Natural killer cell treated with Interleukin-12 subunit alpha and Interleukin-12 subunit beta and Interleukin-15 and Interleukin-18, amount 100 ng/mL, for 72 hours (primary cell): ENCODE measurements around the gene SPSB1. TPM values are rescaled to one million over a fixed set of nuclear protein-coding genes. Genes with fewer than 3 reads are reported as not detected.

Experiments used
- ATAC-seq, 2 donors: fragments of 150-1000 bp; cut with Tn5 transposase in 1 of 2; sonication (Bioruptor Pico), chemical (Tn5 transposase) in 1 of 2; 2 replicates each; pipeline ENCODE4 v1.10.0; 2021
- DNase-seq: peaks from one replicate; pipeline ENCODE4 v3.0.0; 2022; ENCODE audit warnings: low spot score
- H3K27ac Mint-ChIP-seq, 2 donors: 1 replicate in 1 of 2; 2 replicates in 1 of 2; pipeline ENCODE4 v1.8.0; 2022; ENCODE audit warnings: mixed read lengths in 2 of 2, mild to moderate bottlenecking in 1 of 2, moderate library complexity in 1 of 2
- H3K27me3 Mint-ChIP-seq, 2 donors: 1 replicate in 1 of 2; 2 replicates in 1 of 2; pipeline ENCODE4 v1.8.0; 2022; ENCODE audit warnings: mixed read lengths in 2 of 2
- H3K36me3 Mint-ChIP-seq: one replicate; pipeline ENCODE4 v1.8.0; 2022; ENCODE audit warnings: mixed read lengths
- H3K4me1 Mint-ChIP-seq, 2 donors: 1 replicate in 1 of 2; 2 replicates in 1 of 2; pipeline ENCODE4 v1.8.0; 2022; ENCODE audit warnings: low read depth in 2 of 2, mixed read lengths in 2 of 2, mild to moderate bottlenecking in 1 of 2
- H3K4me3 Mint-ChIP-seq: one replicate; pipeline ENCODE4 v1.8.0; 2022; ENCODE audit warnings: mixed read lengths
- H3K9me3 Mint-ChIP-seq: 2 replicates; pipeline ENCODE4 v1.8.0; 2022; ENCODE audit warnings: mixed read lengths
- total RNA-seq, 2 donors: library from RNA; stranded (reverse); gene quantifications; one replicate each; pipeline ENCODE4 v1.2.3, GENCODE V29; 2022

Gene SPSB1
- total RNA-seq, 2 donors from 2014 or later = 0.78 to 1.4 TPM

- DNase-seq (no peak), ATAC-seq (no peak)
- no peak overlapping the region for H3K4me3 Mint-ChIP-seq
- H3K9me3 Mint-ChIP-seq = no peaks in the 10 kb centered on the region
- no peaks in the 10 kb centered on the region for H3K4me1 Mint-ChIP-seq
- no peaks in the 10 kb centered on the region for H3K27me3 Mint-ChIP-seq
- no peaks in the 10 kb centered on the region for H3K36me3 Mint-ChIP-seq
- no peak overlapping the region for H3K27ac Mint-ChIP-seq
These were observed 14.6 kb downstream of the SPSB1 start for GRCh38 chr1:9307303-9307702.

- no peak for DNase-seq
- Mint-ChIP-seq H3K27ac (no peak overlapping the region), H3K9me3 (no peaks in the 10 kb centered on the region), H3K4me1 (no peaks in the 10 kb centered on the region), H3K36me3 (no peaks in the 10 kb centered on the region), H3K4me3 (no peak overlapping the region), H3K27me3 (no peaks in the 10 kb centered on the region)
- ATAC-seq = no peak
These were observed 15.6 kb downstream of the SPSB1 start for GRCh38 chr1:9308236-9308785.

GRCh38 chr1:9309080-9309479 is 16.4 kb downstream of the SPSB1 start:
- H3K4me3 Mint-ChIP-seq = no peak overlapping the region
- no peaks in the 10 kb centered on the region for H3K9me3 Mint-ChIP-seq
- no peaks in the 10 kb centered on the region for H3K36me3 Mint-ChIP-seq
- no peak for ATAC-seq
- DNase-seq = no peak
- no peaks in the 10 kb centered on the region for H3K27me3 Mint-ChIP-seq
- H3K27ac Mint-ChIP-seq = no peak overlapping the region
- H3K4me1 Mint-ChIP-seq = no peaks in the 10 kb centered on the region

GRCh38 chr1:9309991-9310390 is 17.3 kb downstream of the SPSB1 start:
- Mint-ChIP-seq H3K4me3 (no peak overlapping the region), H3K27ac (no peak overlapping the region), H3K9me3 (no peaks in the 10 kb centered on the region), H3K4me1 (no peaks in the 10 kb centered on the region), H3K36me3 (no peaks in the 10 kb centered on the region), H3K27me3 (no peaks in the 10 kb centered on the region)
- no peak for ATAC-seq
- no peak for DNase-seq

- H3K27ac Mint-ChIP-seq = no peak overlapping the region
- no peaks in the 10 kb centered on the region for H3K36me3 Mint-ChIP-seq
- no peaks in the 10 kb centered on the region for H3K9me3 Mint-ChIP-seq
- peaks cover 5 to 8% of the 10 kb centered on the region in 2 donors for H3K4me1 Mint-ChIP-seq
- peaks cover 0 to 7% of the 10 kb centered on the region in 2 donors for H3K27me3 Mint-ChIP-seq
- DNase-seq = no peak
- no peak overlapping the region for H3K4me3 Mint-ChIP-seq
- ATAC-seq = no peak
These were observed 18.3 kb downstream of the SPSB1 start for GRCh38 chr1:9311029-9311428.

GRCh38 chr1:9311479-9311878 is 18.8 kb downstream of the SPSB1 start:
- Mint-ChIP-seq H3K9me3 (no peaks in the 10 kb centered on the region), H3K4me1 (peaks cover 5 to 8% of the 10 kb centered on the region in 2 donors), H3K27ac (no peak overlapping the region), H3K27me3 (peaks cover 0 to 7% of the 10 kb centered on the region in 2 donors), H3K4me3 (no peak overlapping the region), H3K36me3 (no peaks in the 10 kb centered on the region)
- ATAC-seq (no peak), DNase-seq (no peak)

- H3K4me3 Mint-ChIP-seq = no peak overlapping the region
- DNase-seq (no peak), ATAC-seq (no peak)
- peaks cover 8 to 13% of the 10 kb centered on the region in 2 donors for H3K4me1 Mint-ChIP-seq
- peaks cover 0 to 10% of the 10 kb centered on the region in 2 donors for H3K27me3 Mint-ChIP-seq
- no peaks in the 10 kb centered on the region for H3K9me3 Mint-ChIP-seq
- no peak overlapping the region for H3K27ac Mint-ChIP-seq
- no peaks in the 10 kb centered on the region for H3K36me3 Mint-ChIP-seq
These were observed 19.6 kb downstream of the SPSB1 start for GRCh38 chr1:9312168-9312720.

GRCh38 chr1:9313576-9313975 is 20.9 kb downstream of the SPSB1 start:
- no peaks in the 10 kb centered on the region for H3K9me3 Mint-ChIP-seq
- no peak overlapping the region for H3K27ac Mint-ChIP-seq
- no peak for ATAC-seq
- H3K27me3 Mint-ChIP-seq = peaks cover 0 to 11% of the 10 kb centered on the region in 2 donors
- H3K4me1 Mint-ChIP-seq = peaks cover 8 to 13% of the 10 kb centered on the region in 2 donors
- H3K36me3 Mint-ChIP-seq = no peaks in the 10 kb centered on the region
- no peak overlapping the region for H3K4me3 Mint-ChIP-seq
- DNase-seq = no peak

- peaks cover 8 to 13% of the 10 kb centered on the region in 2 donors for H3K4me1 Mint-ChIP-seq
- H3K27ac Mint-ChIP-seq = no peak overlapping the region
- no peaks in the 10 kb centered on the region for H3K9me3 Mint-ChIP-seq
- no peak overlapping the region for H3K4me3 Mint-ChIP-seq
- DNase-seq = no peak
- ATAC-seq = no peak
- peaks cover 0 to 11% of the 10 kb centered on the region in 2 donors for H3K27me3 Mint-ChIP-seq
- H3K36me3 Mint-ChIP-seq = no peaks in the 10 kb centered on the region
These were observed 21.4 kb downstream of the SPSB1 start for GRCh38 chr1:9314111-9314510.

- ATAC-seq = no peak
- no peak for DNase-seq
- H3K4me1 Mint-ChIP-seq = peaks cover 8 to 13% of the 10 kb centered on the region in 2 donors
- no peaks in the 10 kb centered on the region for H3K36me3 Mint-ChIP-seq
- H3K27ac Mint-ChIP-seq = peak overlapping the region in 1 of 2 donors; percentile 56
- peak overlapping the region; percentile 39 for H3K4me3 Mint-ChIP-seq
- peaks cover 0 to 11% of the 10 kb centered on the region in 2 donors for H3K27me3 Mint-ChIP-seq
- H3K9me3 Mint-ChIP-seq = no peaks in the 10 kb centered on the region
These were observed 22.2 kb downstream of the SPSB1 start for GRCh38 chr1:9314711-9315379.

- DNase-seq (no peak), ATAC-seq (peak in 1 of 2 donors; percentile 31)
- no peaks in the 10 kb centered on the region for H3K9me3 Mint-ChIP-seq
- no peaks in the 10 kb centered on the region for H3K36me3 Mint-ChIP-seq
- H3K4me3 Mint-ChIP-seq = peak overlapping the region; percentile 39
- peaks cover 8 to 13% of the 10 kb centered on the region in 2 donors for H3K4me1 Mint-ChIP-seq
- H3K27ac Mint-ChIP-seq = peak overlapping the region in 1 of 2 donors; percentile 56
- peaks cover 0 to 16% of the 10 kb centered on the region in 2 donors for H3K27me3 Mint-ChIP-seq
These were observed 22.9 kb downstream of the SPSB1 start for GRCh38 chr1:9315411-9316079.

GRCh38 chr1:9316080-9316444 is 23.4 kb downstream of the SPSB1 start:
- Mint-ChIP-seq H3K9me3 (no peaks in the 10 kb centered on the region), H3K27ac (peak overlapping the region in 1 of 2 donors; percentile 56), H3K4me1 (peaks cover 8 to 13% of the 10 kb centered on the region in 2 donors), H3K36me3 (no peaks in the 10 kb centered on the region), H3K27me3 (peaks cover 0 to 18% of the 10 kb centered on the region in 2 donors), H3K4me3 (no peak overlapping the region)
- ATAC-seq = peak in 1 of 2 donors; percentile 20
- no peak for DNase-seq

- H3K4me1 Mint-ChIP-seq = peaks cover 8 to 13% of the 10 kb centered on the region in 2 donors
- ATAC-seq (no peak), DNase-seq (no peak)
- H3K36me3 Mint-ChIP-seq = no peaks in the 10 kb centered on the region
- peaks cover 0 to 19% of the 10 kb centered on the region in 2 donors for H3K27me3 Mint-ChIP-seq
- H3K4me3 Mint-ChIP-seq = no peak overlapping the region
- no peaks in the 10 kb centered on the region for H3K9me3 Mint-ChIP-seq
- H3K27ac Mint-ChIP-seq = no peak overlapping the region
These were observed 23.8 kb downstream of the SPSB1 start for GRCh38 chr1:9316512-9316911.

- H3K36me3 Mint-ChIP-seq = no peaks in the 10 kb centered on the region
- peaks cover 0 to 19% of the 10 kb centered on the region in 2 donors for H3K27me3 Mint-ChIP-seq
- ATAC-seq = no peak
- H3K4me1 Mint-ChIP-seq = peaks cover 8 to 13% of the 10 kb centered on the region in 2 donors
- no peak overlapping the region for H3K27ac Mint-ChIP-seq
- no peak overlapping the region for H3K4me3 Mint-ChIP-seq
- H3K9me3 Mint-ChIP-seq = no peaks in the 10 kb centered on the region
- DNase-seq = no peak
These were observed 24.4 kb downstream of the SPSB1 start for GRCh38 chr1:9317072-9317471.
